ENCODE results near the gene ENOX1. TPM values are rescaled to one million over a fixed set of nuclear protein-coding genes. Genes with fewer than 3 reads are reported as not detected.

ENOX1 gene
- total RNA-seq, 2 experiments from 2014 or later = 0.09 TPM

GRCh38 chr13:43483930-43484329 lies 302.8 kb downstream of the ENOX1 start:
- Mint-ChIP-seq H3K4me1 (ENCODE audit: low read depth) (peaks cover 3% of the 10 kb centered on the region), H3K36me3 (ENCODE audit: low read depth) (no peaks in the 10 kb centered on the region), H3K9me3 (no peaks in the 10 kb centered on the region), H3K27ac (no peak overlapping the region), H3K27me3 (no peaks in the 10 kb centered on the region), H3K4me3 (no peak overlapping the region)
- ATAC-seq (no peak), DNase-seq (no peak)
- no peak for TF ChIP-seq CTCF (IDR thresholded peaks at IDR 0.05)
- ChIA-PET CTCF (no interaction called here), POLR2A (no interaction called here)
- intact Hi-C loops (cut with micrococcal nuclease) = no loop called here

DNA sequence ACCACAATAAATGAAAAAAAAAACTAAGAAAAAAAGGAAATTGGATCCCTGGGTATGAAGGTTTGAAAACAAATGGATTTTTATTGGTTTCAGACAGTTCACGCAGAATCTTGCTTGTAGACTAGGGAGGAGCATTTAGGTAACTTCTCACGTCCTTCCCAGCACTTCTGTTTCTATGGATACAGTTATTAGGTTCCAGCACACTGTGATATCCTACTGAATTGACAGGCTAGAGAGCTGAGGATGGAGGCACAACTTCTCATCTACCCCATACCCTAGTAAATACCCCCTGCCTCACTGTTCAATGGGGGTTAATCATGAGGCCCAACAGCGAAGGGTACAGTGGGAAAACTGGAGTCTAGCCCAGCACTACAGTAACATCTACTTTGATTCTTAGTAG lies 304.1 kb downstream of the ENOX1 start:
- H3K4me3 Mint-ChIP-seq = no peak overlapping the region
- peaks cover 3% of the 10 kb centered on the region for H3K4me1 Mint-ChIP-seq (ENCODE audit: low read depth)
- intact Hi-C loops (cut with micrococcal nuclease) = no loop called here
- H3K9me3 Mint-ChIP-seq = no peaks in the 10 kb centered on the region
- H3K27me3 Mint-ChIP-seq = no peaks in the 10 kb centered on the region
- ChIA-PET POLR2A (no interaction called here), CTCF (no interaction called here)
- ATAC-seq (no peak), DNase-seq (no peak)
- no peak for TF ChIP-seq CTCF (IDR thresholded peaks at IDR 0.05)
- no peaks in the 10 kb centered on the region for H3K36me3 Mint-ChIP-seq (ENCODE audit: low read depth)
- no peak overlapping the region for H3K27ac Mint-ChIP-seq

GRCh38 chr13:43482026-43482425 lies 304.7 kb downstream of the ENOX1 start:
- H3K36me3 Mint-ChIP-seq (ENCODE audit: low read depth) = no peaks in the 10 kb centered on the region
- intact Hi-C loops (cut with micrococcal nuclease) = no loop called here
- no peaks in the 10 kb centered on the region for H3K27me3 Mint-ChIP-seq
- no peak overlapping the region for H3K4me3 Mint-ChIP-seq
- TF ChIP-seq CTCF (IDR thresholded peaks at IDR 0.05) = no peak
- no peak overlapping the region for H3K27ac Mint-ChIP-seq
- ChIA-PET POLR2A (no interaction called here), CTCF (no interaction called here)
- DNase-seq (no peak), ATAC-seq (no peak)
- peaks cover 3% of the 10 kb centered on the region for H3K4me1 Mint-ChIP-seq (ENCODE audit: low read depth)
- no peaks in the 10 kb centered on the region for H3K9me3 Mint-ChIP-seq

GRCh38 chr13:43478902-43479301 lies 307.9 kb downstream of the ENOX1 start:
- ChIA-PET POLR2A (no interaction called here), CTCF (no interaction called here)
- no peak for TF ChIP-seq CTCF (IDR thresholded peaks at IDR 0.05)

GRCh38 chr13:43478211-43478610 lies 308.6 kb downstream of the ENOX1 start:
- ChIA-PET POLR2A (interaction anchor here (1.2 kb wide), 1 partner anchor 11 kb away, joined by 3 read pairs; no protein-coding TSS in a partner anchor), CTCF (interaction anchor here (1.0 kb wide), 1 partner anchor 10 kb away, joined by 4 read pairs; no protein-coding TSS in a partner anchor)
- intact Hi-C loops (cut with micrococcal nuclease) = no loop called here
- ATAC-seq (no peak), DNase-seq (no peak)
- Mint-ChIP-seq H3K36me3 (ENCODE audit: low read depth) (no peaks in the 10 kb centered on the region), H3K4me3 (no peak overlapping the region), H3K27ac (no peak overlapping the region), H3K9me3 (no peaks in the 10 kb centered on the region), H3K27me3 (peaks cover 3% of the 10 kb centered on the region), H3K4me1 (ENCODE audit: low read depth) (no peaks in the 10 kb centered on the region)
- TF ChIP-seq CTCF (IDR thresholded peaks at IDR 0.05) = no peak

More at GRCh38 chr13:43478902-43479301, 307.9 kb downstream of the ENOX1 start:
- no peak for ATAC-seq
- no peaks in the 10 kb centered on the region for H3K36me3 Mint-ChIP-seq (ENCODE audit: low read depth)
- no peaks in the 10 kb centered on the region for H3K9me3 Mint-ChIP-seq
- intact Hi-C loops (cut with micrococcal nuclease) = no loop called here
- no peaks in the 10 kb centered on the region for H3K27me3 Mint-ChIP-seq
- H3K27ac Mint-ChIP-seq = no peak overlapping the region
- no peak for DNase-seq
- no peak overlapping the region for H3K4me3 Mint-ChIP-seq
- H3K4me1 Mint-ChIP-seq (ENCODE audit: low read depth) = no peaks in the 10 kb centered on the region
